ENCODE measurements around the gene INSYN2B. TPM values are rescaled to one million over a fixed set of nuclear protein-coding genes. Genes with fewer than 3 reads are reported as not detected.

The INSYN2B gene
- total and polyA plus RNA-seq, 2 donors, result not detected

GRCh38 chr5:169814522-169814921 is 165.8 kb downstream of the INSYN2B start:
- Histone ChIP-seq H3K4me3 (ENCODE audit: low read length in 2 of 2) (no peak overlapping the region), H3K27ac (ENCODE audit: low read depth in 1 of 2, low read length in 1 of 2) (no peak overlapping the region), H3K4me1 (ENCODE audit: control insufficient read depth in 2 of 2, insufficient read depth in 2 of 2, low read length in 2 of 2) (no peaks in the 10 kb centered on the region), H3K36me3 (ENCODE audit: control insufficient read depth in 2 of 2, insufficient read depth in 2 of 2, low read length in 1 of 2) (peaks cover 61 to 64% of the 10 kb centered on the region in 2 donors), H3K27me3 (ENCODE audit: control insufficient read depth in 2 of 2, insufficient read depth in 1 of 2, low read length in 1 of 2) (no peaks in the 10 kb centered on the region), H3K9me3 (ENCODE audit: control insufficient read depth in 2 of 2, insufficient read depth in 1 of 2, low read length in 1 of 2) (no peaks in the 10 kb centered on the region)
- 99% methylated on average over 1 of the region's 1 CpG for WGBS
- no peak for DNase-seq (ENCODE audit: low read depth in 6 of 9, low spot score in 9 of 9)

Other genes with a start within 250 kb of the INSYN2B start
- gene FOXI1, start 125.4 kb upstream of the INSYN2B start, total RNA-seq, result 0.14 TPM
- 1.3 TPM for gene FOXI1, start 125.4 kb upstream of the INSYN2B start, polyA plus RNA-seq

Measured in thymus (tissue), 11 donors.